NCI-H345 (cell line): ENCODE results near the gene VIPR1.

ENCODE experiments used
- DNase-seq: peaks from one replicate; lab custom pipeline; 2025; lab: John Stamatoyannopoulos, UW

VIPR1 gene

DNA sequence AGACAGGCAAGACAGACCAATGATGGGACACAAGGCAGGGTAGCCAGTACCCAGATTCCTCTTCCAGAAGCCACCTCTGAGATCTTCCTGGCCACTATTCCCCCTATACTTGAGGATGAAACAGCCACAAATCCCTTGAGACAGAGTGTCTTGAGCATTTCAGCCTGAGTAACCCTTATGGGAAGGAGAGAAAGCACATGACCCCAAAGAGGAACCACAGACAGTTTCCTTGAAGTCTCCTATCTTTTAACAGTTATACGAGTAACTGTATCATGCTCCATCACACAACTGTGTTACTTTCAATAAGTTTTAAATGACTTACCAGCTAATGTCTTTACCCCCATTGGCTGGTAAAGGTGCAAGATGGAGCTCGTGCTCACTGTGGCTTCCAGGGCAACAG, 9.3 kb downstream of the VIPR1 start:
- DNase-seq: no peak

DNA sequence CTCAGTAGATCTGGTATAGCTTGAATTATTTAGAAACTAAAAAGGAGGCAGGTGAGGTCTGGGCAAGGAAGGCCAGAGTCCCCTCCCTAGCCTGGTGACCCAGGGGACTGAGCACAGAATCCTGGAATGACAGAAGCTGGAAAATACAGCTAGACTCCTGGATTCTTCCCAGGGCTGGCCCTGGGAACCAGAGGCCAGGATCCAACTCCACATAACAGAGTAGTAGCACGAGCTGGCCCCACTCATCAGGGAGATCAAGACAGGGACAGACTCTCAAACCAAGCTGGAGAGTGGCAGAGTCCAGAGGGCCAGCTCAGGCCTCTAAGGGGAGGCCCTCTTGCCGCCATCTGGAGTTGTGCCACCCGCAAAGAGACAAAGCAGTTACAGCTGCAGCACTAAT, 10.7 kb downstream of the VIPR1 start:
- no peak for DNase-seq

DNA sequence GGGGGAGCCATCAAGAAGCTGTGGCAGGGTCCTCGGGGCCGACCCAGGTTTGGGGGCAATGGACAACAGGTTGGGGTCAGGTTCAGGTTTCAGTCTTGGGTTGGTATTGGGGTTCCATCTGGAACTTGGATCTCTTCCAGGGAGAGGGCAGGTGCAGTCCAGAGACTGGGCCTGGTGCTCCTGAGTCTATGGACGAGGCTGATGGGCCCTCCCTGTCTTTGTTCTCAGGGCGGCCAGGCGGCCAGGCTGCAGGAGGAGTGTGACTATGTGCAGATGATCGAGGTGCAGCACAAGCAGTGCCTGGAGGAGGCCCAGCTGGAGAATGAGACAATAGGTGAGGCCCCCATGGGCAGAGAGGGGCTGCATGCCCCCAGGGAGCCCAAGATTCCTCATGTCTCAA, 11.1 kb downstream of the VIPR1 start:
- no peak for DNase-seq

DNA sequence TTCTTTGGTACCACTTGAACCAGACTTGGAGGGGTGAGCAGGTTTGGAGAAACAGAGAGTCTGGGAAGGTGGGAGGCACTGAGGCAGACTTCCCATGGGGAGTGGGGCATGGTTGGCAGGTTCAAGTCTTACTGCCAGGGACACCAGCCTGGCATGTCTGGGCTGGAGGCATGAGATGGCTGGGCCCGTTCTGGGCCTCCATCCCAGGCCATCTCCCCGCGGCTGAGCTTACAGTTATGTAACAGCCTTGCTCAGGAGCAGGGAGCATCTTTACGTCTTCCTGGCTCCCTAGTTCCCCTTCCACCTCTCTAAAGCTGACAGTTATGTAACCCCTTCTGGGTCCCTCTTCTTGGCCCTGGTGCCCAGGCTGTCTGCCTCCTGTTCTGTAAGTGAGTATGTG, 12.4 kb downstream of the VIPR1 start:
- DNase-seq: no peak

DNA sequence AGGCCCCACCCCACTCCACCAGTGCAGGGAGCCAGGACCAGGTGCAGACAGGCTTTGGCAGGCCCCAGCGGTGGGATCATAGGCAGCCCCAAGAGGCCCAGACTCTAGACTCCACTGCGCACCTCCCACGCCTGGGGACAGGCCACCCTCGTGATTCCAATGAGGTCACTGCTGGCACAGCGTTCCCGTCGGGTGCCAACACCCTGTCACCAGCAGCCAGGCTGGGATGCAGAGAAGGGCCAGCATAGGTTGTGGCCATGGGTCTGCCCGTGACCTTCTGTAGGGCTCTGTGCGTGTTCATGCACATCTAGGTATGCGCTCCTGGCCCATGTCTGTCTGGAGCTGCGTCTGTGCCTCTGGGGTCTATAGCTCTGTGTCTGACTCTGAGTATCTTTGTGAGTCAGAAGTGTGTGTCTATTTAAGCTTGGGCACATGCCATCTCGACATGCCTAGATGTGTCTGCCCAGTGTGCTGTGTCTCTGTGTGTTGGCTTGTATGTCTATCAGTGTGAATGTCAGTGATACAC, 13.0 kb downstream of the VIPR1 start:
- no peak for DNase-seq

DNA sequence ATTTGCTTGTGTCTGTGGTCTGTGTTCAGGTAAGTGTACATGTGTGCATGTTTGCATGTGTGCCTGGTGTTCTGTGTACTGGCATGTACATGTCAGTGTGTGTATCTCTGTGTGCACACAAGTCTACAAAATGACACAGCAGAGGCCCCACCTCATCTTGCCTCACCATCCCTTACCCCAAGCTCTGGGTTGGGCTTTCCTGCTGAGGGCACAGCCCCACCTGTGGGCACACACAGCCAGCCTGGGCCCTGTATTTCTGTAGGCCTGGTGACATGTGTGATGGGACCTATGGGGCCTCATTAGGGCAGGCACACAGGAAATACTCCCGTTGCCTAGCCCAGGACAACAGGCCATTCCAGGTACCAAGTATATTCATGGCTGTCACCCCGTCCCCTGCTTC, 13.5 kb downstream of the VIPR1 start:
- DNase-seq: no peak

DNA sequence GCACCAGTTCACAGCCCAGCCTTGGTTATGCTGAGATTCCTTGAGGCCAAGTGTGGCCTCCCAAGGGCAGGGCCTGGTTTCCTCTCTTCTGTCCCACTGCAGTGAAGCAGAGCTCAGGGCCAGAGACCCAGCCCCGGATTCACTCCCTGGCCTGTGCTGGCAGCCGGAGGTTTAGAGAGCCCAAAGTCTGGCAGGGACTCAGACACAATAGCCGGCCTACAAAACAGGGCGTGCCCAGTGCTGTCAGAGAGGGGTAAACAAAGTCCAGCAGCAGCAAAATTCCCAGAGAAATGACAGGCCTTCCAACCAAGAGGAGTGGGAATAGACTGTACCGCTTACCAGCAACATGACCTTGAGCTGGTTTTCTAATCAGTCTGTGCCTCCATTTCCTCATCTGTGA, 14.0 kb downstream of the VIPR1 start:
- DNase-seq: no peak

DNA sequence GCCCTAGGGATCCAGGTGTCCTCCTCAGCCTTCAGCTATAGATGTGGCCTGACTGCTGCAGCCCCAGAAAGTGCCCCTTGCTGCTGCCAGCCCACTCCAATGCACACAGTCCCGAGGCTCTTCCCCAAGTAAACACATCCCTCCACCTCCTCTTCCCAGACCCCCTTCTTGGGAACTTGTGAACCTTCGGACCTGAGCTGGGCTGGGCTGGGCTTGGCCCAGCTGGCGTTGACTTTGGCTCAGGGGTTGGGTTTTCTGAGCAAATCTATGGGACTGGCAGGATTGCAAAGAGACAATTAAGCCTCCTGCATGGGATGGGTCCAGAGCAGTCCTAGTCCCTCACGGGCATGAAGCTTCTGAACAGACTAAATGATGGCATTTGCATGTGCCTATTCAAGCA, 14.7 kb downstream of the VIPR1 start:
- no peak for DNase-seq

DNA sequence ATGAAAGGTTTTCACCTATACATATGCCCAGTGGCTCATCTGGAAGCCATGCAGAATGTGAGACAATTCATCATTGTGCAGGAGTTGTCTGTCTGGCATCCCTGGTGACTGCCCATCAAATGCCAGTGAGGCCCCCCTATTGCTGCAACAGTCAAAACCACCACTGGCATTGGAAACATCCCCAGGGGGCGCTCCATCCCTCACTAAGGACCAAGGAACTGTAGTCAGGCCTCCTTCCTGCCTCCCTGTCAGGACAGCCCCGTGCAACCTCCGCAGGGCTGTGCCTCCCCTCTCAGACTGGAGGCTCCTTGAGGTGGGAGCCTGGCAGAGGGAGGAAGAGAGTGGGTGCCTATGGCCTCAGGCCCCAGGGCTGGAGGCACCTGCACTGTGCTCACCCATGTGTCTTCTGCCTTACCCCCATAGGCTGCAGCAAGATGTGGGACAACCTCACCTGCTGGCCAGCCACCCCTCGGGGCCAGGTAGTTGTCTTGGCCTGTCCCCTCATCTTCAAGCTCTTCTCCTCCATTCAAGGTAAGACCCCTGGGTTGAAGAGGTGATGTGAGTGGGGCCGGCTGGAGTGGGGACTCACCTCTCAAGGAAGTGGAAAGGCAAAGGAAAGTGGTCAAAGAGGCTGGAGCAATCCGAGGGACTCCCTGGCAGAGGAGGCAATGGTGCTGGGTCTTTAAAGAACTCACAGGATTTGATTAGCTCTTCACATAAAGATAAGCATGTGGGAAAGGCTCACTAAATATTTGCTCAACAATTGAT, 16.5 kb downstream of the VIPR1 start:
- no peak for DNase-seq

DNA sequence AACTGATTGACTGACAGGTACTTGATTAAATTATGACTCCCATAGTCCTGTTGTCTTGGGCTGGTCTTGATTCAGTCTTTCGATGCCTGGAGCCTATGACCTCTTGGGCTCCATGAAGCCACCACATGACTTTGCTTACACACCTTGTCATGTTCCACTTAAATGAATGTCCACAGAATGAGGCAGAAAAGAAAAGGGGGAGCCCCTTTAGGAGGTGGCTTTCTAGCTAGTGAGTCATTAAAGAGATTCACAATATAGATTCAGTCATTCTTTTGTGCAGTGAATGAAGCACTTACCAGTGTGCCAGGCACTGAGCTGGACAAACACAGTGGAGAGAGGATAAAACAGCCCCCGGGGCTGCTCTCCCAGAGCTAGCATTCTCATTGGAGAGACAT, 17.1 kb downstream of the VIPR1 start:
- DNase-seq: no peak

DNA sequence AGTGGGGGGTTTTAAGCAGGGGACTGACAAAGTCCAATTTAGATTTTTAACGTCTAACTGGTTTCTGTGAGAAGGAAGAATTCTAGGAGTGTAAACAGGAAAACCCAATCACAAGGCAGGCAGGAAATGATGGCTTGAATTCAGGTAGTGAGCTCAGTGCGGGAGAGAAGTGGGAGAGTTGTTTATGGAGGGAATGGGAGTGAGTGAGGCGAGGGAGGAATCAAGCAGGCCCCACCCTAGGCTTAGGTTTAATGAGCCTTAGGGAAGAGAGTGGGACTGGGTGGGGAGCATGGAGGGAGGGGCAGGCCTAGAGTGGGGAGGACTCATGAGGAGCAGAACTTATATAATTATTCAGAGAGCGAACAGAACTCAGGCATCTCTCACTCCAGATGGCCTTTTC, 17.9 kb downstream of the VIPR1 start:
- DNase-seq: no peak

DNA sequence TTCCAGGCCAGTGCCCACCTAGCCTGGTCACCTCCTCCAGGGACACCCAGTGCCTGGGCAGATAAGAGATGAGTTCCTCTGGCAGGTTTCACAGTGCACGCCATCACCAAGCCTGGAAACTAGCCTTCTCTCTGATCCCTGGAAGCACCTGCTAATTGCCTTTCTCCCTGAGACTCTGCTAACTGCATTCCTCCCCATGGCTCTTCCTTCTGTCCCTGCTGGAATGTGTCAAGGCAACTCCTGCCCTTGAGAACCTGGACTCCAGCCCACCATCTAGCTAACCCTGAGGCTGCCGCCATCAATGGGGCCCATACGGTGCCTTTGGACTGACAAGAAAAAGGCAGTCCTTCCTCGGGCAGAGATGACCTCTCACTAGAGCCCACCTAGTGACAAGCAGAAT, 18.5 kb downstream of the VIPR1 start:
- no peak for DNase-seq

DNA sequence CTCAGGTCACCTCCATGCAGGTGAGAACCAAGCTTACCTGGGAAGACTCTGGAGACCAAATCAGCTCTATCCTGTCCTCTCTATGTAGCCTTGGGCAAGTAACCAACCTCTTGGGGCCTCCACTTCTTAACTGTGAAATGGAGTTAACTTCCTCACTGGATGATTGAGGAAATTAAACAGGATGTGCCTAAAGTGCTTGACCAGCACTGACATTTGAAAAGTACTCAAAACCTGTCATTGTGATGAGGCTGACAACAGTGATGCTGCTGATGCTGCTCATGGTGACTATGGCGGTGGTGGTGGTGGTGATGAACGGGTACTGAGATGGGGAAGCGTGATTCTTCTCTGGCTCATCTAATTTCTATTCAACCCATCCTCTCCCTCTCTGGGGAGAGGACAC, 22.3 kb downstream of the VIPR1 start:
- DNase-seq: no peak

DNA sequence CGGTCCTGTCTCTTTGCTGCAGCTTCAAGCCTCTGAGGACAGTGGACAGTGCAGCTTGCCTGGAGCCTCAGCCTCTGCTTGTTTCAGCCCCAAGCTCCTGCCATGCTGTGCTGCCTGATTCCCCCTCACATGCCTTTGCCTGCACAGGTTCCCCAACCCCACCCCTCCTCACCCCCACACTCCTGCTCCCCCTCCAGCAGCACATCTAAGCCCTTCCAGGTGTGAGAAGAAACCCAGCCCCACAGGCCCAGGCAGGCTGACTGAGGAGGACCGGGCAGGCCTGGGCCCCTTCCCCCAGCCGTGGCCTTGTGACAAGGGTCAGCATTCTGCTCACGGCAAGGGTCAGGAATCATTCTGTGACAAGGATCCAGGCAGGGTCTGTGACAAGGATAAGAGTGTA, 22.8 kb downstream of the VIPR1 start:
- DNase-seq: no peak

DNA sequence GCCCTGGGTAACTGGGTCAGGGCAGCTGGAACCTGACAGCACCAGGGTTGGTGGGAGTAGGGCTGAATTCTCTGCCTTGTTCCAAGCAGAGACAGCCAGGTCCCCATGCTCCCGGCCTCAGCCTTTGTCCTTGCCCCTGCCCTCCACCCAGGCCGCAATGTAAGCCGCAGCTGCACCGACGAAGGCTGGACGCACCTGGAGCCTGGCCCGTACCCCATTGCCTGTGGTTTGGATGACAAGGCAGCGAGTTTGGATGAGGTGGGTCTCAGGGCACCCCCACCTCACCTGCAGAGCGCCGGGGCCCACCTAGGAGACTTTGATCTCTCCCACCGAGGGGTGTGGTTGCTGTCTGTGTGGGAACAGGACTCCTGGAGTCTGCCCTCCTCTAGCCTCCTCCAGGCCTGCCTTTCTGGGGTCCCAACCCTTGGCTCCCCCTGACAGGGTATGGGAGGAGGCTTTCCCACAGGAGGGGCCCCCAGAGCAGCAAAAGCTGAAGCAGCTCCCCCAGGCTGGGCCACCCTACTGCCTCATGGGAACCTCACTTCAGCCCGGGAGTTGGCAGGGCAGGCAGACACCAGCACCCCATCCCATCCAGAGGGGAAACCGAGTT, 23.4 kb downstream of the VIPR1 start:
- no peak for DNase-seq

DNA sequence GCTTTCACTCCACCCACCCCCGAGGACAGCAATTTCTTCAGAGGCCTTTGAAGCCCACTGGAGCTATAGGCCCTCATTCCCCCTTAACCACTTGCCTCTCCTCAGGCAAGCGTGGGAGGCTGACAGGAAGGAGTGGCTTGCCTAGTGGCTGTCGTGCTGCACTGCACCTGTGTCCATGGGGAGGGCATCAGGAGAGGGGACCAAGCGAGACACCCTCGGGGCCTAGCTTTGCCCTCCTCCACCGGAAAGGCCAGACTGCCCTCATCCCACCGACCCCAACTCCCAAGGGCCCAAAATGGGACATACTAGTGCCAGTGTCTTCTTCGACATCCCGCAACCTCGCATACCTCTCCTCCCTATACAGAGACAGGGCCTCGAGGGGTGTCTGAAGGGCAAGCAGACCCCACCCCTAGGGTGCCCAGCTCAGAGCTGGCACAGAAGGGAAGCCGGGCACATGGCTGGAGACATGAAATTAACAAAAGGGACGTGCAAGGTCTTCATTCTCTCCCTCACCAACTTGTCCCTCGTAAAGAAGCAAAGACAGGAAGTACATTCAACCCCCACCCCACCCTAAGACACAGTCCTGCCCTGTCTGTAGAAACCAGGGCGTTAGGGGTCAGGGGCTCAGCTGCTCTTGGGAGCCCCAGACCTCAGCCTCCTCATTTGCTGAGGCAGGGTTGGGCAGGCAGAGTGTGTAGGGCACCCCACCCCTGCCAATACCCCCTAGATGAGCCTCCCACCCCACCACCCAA, 24.3 kb downstream of the VIPR1 start:
- no peak for DNase-seq

DNA sequence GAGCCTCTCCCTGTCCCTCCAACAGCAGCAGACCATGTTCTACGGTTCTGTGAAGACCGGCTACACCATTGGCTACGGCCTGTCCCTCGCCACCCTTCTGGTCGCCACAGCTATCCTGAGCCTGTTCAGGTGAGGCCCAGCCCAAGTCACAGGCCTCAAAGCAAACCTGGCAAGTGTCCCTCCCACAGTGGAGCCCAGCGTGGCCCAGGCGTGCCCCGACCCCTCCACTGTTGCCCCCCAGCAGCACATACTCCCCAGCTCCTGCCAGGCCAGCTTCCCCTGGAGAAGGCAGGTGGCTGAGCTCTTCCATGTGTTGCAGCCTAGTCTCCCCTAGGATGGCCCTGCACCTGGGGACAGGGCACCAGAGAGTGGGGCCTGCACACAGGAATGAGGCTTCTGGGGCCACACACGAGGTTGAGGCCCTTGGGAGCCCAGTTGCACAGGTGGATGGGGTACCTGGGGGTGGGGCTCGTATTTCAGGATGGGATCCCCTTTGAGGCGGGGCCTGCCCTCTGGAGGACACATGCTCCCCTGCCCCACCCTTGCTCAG, 25.0 kb downstream of the VIPR1 start:
- no peak for DNase-seq

DNA sequence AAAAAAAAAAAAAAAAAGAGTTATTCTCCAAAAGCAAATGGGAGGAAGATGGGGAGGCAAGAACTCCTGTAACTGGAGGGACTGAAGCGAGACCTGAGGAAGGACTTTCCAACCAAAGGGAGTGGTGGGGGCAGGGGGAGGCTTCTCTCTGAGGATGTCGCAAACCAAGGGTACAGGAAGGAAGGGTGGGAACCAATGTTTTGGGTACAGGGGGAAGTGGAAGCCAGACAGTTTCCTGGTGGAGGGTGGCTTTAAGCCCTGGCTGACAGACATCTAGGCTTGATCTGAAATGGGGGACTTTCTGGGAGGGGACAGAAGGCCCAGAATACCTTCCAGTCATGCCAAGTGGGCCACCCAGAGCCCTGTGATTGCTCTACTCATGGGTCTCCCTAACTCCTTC, 27.0 kb downstream of the VIPR1 start:
- DNase-seq: no peak

DNA sequence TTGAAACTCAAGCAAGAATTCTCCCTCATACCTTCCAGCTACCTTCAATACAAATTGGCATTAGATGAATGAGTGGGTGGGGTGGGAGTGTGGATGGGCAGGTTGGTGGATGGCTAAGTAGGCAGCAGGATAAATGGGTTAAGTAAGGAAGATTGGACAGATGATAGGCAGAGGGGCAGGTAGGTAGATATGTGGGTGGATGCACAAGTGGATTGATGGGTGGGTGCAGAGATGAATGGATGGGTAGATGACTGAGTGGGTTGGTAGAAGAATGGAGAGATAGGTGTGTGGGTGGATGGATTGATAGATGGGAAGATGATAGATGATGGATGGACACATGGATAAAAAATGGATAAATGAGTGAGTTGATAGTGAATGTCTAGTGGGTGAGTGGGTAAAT, 27.6 kb downstream of the VIPR1 start:
- no peak for DNase-seq

DNA sequence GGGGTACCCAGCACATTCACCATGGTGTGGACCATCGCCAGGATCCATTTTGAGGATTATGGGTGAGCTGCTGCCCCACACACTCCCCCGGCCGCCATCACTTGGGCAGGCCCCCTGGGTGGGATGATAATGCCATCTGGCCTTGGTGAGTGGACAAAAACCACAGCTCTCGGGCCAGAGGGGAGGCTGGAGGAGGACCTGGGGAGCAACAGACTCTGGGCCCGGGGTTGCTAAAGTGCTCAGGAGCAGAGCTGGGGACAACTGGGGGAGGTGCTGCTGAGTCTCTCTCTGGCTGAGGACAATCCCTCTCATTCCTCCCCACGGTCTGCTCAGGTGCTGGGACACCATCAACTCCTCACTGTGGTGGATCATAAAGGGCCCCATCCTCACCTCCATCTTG, 29.0 kb downstream of the VIPR1 start:
- DNase-seq: no peak

DNA sequence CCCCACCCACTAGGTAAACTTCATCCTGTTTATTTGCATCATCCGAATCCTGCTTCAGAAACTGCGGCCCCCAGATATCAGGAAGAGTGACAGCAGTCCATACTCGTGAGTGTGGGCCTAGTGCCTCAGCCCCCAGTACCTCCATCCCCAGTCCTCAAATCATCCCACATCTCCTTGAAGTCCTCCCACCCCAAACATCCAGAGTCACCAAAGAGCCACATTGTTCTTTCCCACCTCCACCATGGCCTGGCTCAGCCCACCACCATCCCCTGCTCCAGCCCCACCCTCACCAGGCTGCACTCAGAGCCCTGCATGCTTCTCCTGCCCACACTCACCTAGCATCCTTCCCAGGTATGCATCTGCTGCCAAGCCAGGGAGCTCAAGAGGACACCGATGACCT, 29.8 kb downstream of the VIPR1 start:
- DNase-seq: no peak

DNA sequence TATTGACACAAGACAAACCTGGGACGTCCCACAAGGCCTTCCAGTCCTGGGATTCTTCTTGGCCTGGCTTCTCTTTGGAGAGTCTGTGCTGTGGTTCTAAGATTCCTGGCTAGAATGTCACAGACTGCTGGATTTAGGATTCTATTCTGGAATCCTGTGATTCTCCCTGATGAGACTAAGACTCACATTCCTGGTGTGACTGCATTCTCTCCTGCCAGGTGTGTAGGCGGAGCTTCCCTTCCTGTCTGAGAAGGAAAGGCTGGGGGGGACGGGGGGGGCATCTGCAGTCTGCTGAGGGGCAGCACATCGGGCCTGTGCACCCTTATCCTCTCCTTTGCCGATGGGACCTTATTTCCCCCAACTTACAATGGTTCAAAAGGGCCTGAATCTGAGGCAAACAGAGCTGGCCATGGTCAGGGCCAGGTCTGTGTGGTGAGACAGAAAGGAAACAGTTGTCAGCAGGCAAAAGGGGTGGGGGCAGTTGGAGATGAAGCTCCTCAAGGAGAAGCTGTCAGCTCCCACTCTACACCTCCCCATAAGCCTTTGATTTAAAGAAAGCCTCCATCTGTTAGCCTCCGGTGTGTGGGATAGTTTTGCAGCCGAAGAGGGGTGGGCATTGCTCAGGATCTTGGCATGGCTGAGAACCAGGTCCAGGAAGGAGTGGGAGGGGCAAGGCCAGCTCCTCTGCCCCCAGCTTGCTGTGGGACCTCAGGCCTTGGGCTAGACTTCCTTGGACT, 30.9 kb downstream of the VIPR1 start:
- no peak for DNase-seq
